DOHH2 (cell line): ENCODE data around the gene LGALS3BP.

Experiments used
- H3F3A ChIP-seq: fragments of 200-600 bp; sonication (generic), shearing (Covaris generic); 2 replicates; pipeline ENCODE4 v1.6.0; 2016; ENCODE audit warnings: antibody characterized with exemption, mild to moderate bottlenecking; ENCODE audit not compliant: control insufficient read depth, insufficient read depth
- H3K27ac ChIP-seq: fragments of 200-600 bp; sonication (generic); 2 replicates; pipeline ENCODE4 v1.5.1; 2014; ENCODE audit warnings: low read depth, mild to moderate bottlenecking, low read length, moderate library complexity
- H3K27me3 ChIP-seq: fragments of 200-600 bp; sonication (generic); 2 replicates; pipeline ENCODE4 v1.6.1; 2014; ENCODE audit warnings: mild to moderate bottlenecking, low read length, mixed read lengths; ENCODE audit not compliant: control insufficient read depth
- H3K36me3 ChIP-seq: fragments of 200-600 bp; sonication (generic); 2 replicates; pipeline ENCODE4 v1.6.1; 2014; ENCODE audit warnings: mild to moderate bottlenecking, low read length, moderate library complexity, mixed read lengths; ENCODE audit not compliant: control insufficient read depth
- H3K4me1 ChIP-seq: fragments of 200-600 bp; sonication (generic); 2 replicates; pipeline ENCODE4 v1.6.1; 2014; ENCODE audit warnings: mild to moderate bottlenecking, low read length, mixed read lengths; ENCODE audit not compliant: control insufficient read depth
- H3K4me2 ChIP-seq: fragments of 200-600 bp; sonication (generic); 2 replicates; pipeline ENCODE4 v1.6.0; 2014; ENCODE audit warnings: mild to moderate bottlenecking, low read length, moderate library complexity
- H3K4me3 ChIP-seq: fragments of 200-600 bp; sonication (generic); 2 replicates; pipeline ENCODE4 v1.5.1; 2014; ENCODE audit warnings: mild to moderate bottlenecking, low read length, mixed read lengths
- H3K79me2 ChIP-seq: fragments of 200-600 bp; sonication (generic); 2 replicates; pipeline ENCODE4 v1.6.1; 2014; ENCODE audit warnings: mild to moderate bottlenecking, low read length, mixed read lengths; ENCODE audit not compliant: control insufficient read depth
- H3K9me2 ChIP-seq: fragments of 200-600 bp; sonication (generic); replicated peaks from 2 replicates; pipeline ENCODE4 v1.6.1; 2014; ENCODE audit warnings: mild to moderate bottlenecking, low read length, mixed read lengths; ENCODE audit not compliant: control insufficient read depth
- H3K9me3 ChIP-seq: fragments of 200-600 bp; sonication (generic); 2 replicates; pipeline ENCODE4 v1.6.1; 2014; ENCODE audit warnings: antibody characterized with exemption, low read length, mixed read lengths; ENCODE audit not compliant: control insufficient read depth, insufficient read depth
- H4K20me1 ChIP-seq: fragments of 200-600 bp; sonication (generic); 2 replicates; pipeline ENCODE4 v1.6.0; 2014; ENCODE audit warnings: low read depth, mild to moderate bottlenecking, antibody characterized with exemption, low read length, moderate library complexity; ENCODE audit not compliant: control insufficient read depth, insufficient read depth
- CTCF ChIP-seq: fragments of 200-600 bp; sonication (generic); IDR thresholded peaks from one replicate; pipeline ENCODE4 v1.5.1; 2014; ENCODE audit warnings: antibody characterized with exemption, mild to moderate bottlenecking, low read depth, low read length; ENCODE audit not compliant: poor library complexity, severe bottlenecking
- EZH2phosphoT487 ChIP-seq: fragments of 200-600 bp; sonication (generic); IDR thresholded peaks from 2 replicates; pipeline ENCODE4 v1.6.1; 2017; ENCODE audit warnings: borderline replicate concordance, mild to moderate bottlenecking, antibody characterized with exemption, low read length, moderate library complexity, mixed read lengths

LGALS3BP gene

GRCh38 chr17:79027274-79027924, 47.7 kb upstream of the LGALS3BP start:
- Histone ChIP-seq H4K20me1 (no peaks in the 10 kb centered on the region), H3K9me3 (no peaks in the 10 kb centered on the region), H3K27ac (no peak overlapping the region), H3K9me2 (no peaks in the 10 kb centered on the region), H3F3A (no peaks in the 10 kb centered on the region), H3K36me3 (no peaks in the 10 kb centered on the region), H3K4me2 (no peak overlapping the region), H3K79me2 (no peaks in the 10 kb centered on the region), H3K27me3 (peaks cover 49% of the 10 kb centered on the region), H3K4me3 (no peak overlapping the region), H3K4me1 (peaks cover 4% of the 10 kb centered on the region; the same call in 1 of the 2 replicates)
- TF ChIP-seq EZH2phosphoT487 (no peak), CTCF (no peak)

- no peaks in the 10 kb centered on the region for H3K9me3 ChIP-seq
- no peaks in the 10 kb centered on the region for H3K36me3 ChIP-seq
- no peak for TF ChIP-seq EZH2phosphoT487
- no peak for TF ChIP-seq CTCF
- H3K79me2 ChIP-seq: no peaks in the 10 kb centered on the region
- peaks cover 52% of the 10 kb centered on the region for H3K27me3 ChIP-seq
- peaks cover 4% of the 10 kb centered on the region; the same call in 1 of the 2 replicates for H3K4me1 ChIP-seq
- H3F3A ChIP-seq: no peaks in the 10 kb centered on the region
- H3K9me2 ChIP-seq: no peaks in the 10 kb centered on the region
- H3K4me2 ChIP-seq: no peak overlapping the region
- no peak overlapping the region for H3K27ac ChIP-seq
- H3K4me3 ChIP-seq: no peak overlapping the region
- no peaks in the 10 kb centered on the region for H4K20me1 ChIP-seq
Observed at GRCh38 chr17:79026376-79027273, 46.9 kb upstream of the LGALS3BP start.

- H3K36me3 ChIP-seq: no peaks in the 10 kb centered on the region
- H3K27me3 ChIP-seq: peaks cover 62% of the 10 kb centered on the region
- no peak overlapping the region for H3K4me3 ChIP-seq
- no peak overlapping the region for H3K4me2 ChIP-seq
- no peak overlapping the region for H3K27ac ChIP-seq
- no peaks in the 10 kb centered on the region for H3K79me2 ChIP-seq
- H3F3A ChIP-seq: no peaks in the 10 kb centered on the region
- TF ChIP-seq CTCF (no peak), EZH2phosphoT487 (no peak)
- no peaks in the 10 kb centered on the region for H3K9me3 ChIP-seq
- no peaks in the 10 kb centered on the region for H4K20me1 ChIP-seq
- peaks cover 4% of the 10 kb centered on the region; the same call in 1 of the 2 replicates for H3K4me1 ChIP-seq
- H3K9me2 ChIP-seq: no peaks in the 10 kb centered on the region
Observed at GRCh38 chr17:79024901-79025737, 45.4 kb upstream of the LGALS3BP start.
